Measurements from ENCODE around the gene PARP8. TPM values are rescaled to one million over a fixed set of nuclear protein-coding genes. Genes with fewer than 3 reads are reported as not detected.

The PARP8 gene
- polyA plus RNA-seq, 1 experiment, result 25.1 TPM

DNA sequence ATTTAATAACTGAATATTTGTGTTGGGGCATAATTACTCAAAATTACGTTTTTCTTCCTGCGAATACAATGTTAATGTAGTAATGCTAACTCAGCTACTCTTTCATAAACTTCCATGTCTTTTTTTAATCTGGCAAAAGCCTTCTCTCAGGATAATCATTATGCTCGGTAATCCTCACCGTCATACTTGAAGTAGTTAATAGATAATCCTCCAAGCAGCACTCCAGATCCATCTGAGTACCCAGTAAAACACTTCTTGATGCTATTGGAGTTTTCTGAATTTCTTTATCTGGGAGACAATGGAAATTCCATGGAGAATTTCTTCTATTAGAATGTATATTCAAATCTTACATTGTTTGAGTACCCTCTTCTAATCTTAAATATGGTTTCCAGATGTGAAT lies 34.3 kb downstream of the PARP8 start:
- POLR2A ChIA-PET, result no interaction called here
- no peak for TF ChIP-seq CTCF (IDR thresholded peaks at IDR 0.05; ENCODE audit: low read depth, low read length)
- Histone ChIP-seq H3K27me3 (ENCODE audit: control insufficient read depth, insufficient read depth, low read length) (no peaks in the 10 kb centered on the region), H3K9me3 (ENCODE audit: control insufficient read depth, insufficient read depth, low read length) (no peaks in the 10 kb centered on the region), H3K4me3 (ENCODE audit: low read depth, low read length) (no peak overlapping the region), H3K27ac (ENCODE audit: low read depth, low read length) (no peak overlapping the region)
- CTCF ChIA-PET, result no interaction called here
- DNase-seq (ENCODE audit: low read depth, low spot score), result no peak

DNA sequence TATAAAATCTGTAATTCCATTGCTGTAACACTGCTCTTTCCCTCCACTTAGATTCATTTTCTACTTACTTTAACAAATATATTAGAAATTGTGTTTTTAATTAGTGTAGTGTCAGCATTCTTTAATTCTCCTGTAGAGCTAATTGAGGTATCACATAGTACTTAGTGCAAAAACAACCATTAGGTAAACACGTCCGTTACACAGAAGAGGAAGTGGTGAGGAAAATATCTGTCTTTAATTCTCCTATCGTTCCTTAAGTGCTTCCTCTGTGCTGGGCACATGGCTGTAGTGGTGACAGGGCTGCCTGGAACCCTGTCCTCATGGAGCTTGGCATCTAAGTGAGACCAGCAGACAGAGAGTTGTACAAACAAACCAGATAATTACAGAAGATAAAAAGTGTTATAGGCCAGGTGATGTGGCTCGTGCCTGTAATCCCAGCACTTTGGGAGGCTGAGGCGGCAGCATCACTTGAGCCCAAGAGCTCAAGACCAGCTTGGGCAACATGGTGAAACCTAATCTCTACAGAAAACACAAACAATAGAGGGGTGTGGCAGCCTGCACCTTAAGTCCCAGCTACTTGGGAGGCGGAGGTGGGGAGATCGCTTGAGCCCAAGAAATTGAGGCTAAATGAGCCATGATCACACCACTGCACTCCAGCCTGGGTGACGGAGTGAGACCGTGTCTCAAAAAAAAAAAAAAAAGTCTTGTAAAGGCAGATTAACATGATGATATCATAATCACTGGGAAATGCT lies 36.4 kb downstream of the PARP8 start:
- no peak for TF ChIP-seq CTCF (IDR thresholded peaks at IDR 0.05; ENCODE audit: low read depth, low read length)

DNA sequence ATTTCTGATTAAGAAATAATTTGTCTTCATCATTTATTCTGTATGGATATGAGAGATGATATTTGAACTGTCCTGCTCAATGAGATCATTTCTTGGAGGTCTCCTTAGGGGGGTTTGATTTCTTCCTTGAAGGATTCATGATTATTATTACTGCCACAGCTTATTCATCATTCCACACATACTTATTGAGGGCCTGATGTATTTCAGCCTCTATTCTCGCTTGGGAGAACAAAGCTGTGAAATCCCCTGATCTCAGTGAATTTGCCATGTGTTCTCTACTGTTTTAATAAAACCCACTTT lies 36.9 kb downstream of the PARP8 start:
- Histone ChIP-seq H3K9me3 (ENCODE audit: control insufficient read depth, insufficient read depth, low read length) (no peaks in the 10 kb centered on the region), H3K27me3 (ENCODE audit: control insufficient read depth, insufficient read depth, low read length) (no peaks in the 10 kb centered on the region), H3K4me3 (ENCODE audit: low read depth, low read length) (no peak overlapping the region), H3K27ac (ENCODE audit: low read depth, low read length) (no peak overlapping the region)
- no peak for TF ChIP-seq CTCF (IDR thresholded peaks at IDR 0.05; ENCODE audit: low read depth, low read length)
- ChIA-PET CTCF (no interaction called here), POLR2A (no interaction called here)
- DNase-seq (ENCODE audit: low read depth, low spot score), result no peak

More for the DNA sequence above, 36.4 kb downstream of the PARP8 start:
- POLR2A ChIA-PET, result no interaction called here
- Histone ChIP-seq H3K4me3 (ENCODE audit: low read depth, low read length) (no peak overlapping the region), H3K27ac (ENCODE audit: low read depth, low read length) (no peak overlapping the region), H3K27me3 (ENCODE audit: control insufficient read depth, insufficient read depth, low read length) (no peaks in the 10 kb centered on the region), H3K9me3 (ENCODE audit: control insufficient read depth, insufficient read depth, low read length) (no peaks in the 10 kb centered on the region)
- CTCF ChIA-PET, result no interaction called here
- no peak for DNase-seq (ENCODE audit: low read depth, low spot score)

DNA sequence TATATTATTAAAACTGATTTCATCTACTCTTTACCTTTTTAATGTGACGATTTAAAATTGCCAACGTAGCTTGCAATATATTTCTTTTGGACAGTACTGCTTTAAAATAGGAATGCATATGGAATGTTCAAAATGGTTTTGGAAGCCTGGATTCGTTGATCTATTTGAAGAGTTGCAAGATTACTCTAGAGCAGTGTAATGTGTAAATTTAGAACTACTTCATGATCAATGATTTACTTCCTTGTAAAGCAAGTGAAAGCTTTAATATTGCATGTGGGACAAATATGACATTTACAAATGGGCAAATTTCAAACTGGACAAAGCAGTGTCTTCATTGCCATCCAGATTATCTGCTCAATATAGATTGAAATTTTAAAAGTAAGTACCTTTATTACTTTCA lies 38.3 kb downstream of the PARP8 start:
- Histone ChIP-seq H3K4me3 (ENCODE audit: low read depth, low read length) (no peak overlapping the region), H3K27ac (ENCODE audit: low read depth, low read length) (no peak overlapping the region), H3K27me3 (ENCODE audit: control insufficient read depth, insufficient read depth, low read length) (no peaks in the 10 kb centered on the region), H3K9me3 (ENCODE audit: control insufficient read depth, insufficient read depth, low read length) (no peaks in the 10 kb centered on the region)
- POLR2A ChIA-PET, result no interaction called here
- CTCF ChIA-PET, result no interaction called here
- TF ChIP-seq CTCF (IDR thresholded peaks at IDR 0.05; ENCODE audit: low read depth, low read length), result no peak
- DNase-seq (ENCODE audit: low read depth, low spot score), result no peak

GRCh38 chr5:50709471-50709870 lies 43.0 kb downstream of the PARP8 start:
- H3K27ac ChIP-seq (ENCODE audit: low read depth, low read length), result no peak overlapping the region
- H3K9me3 ChIP-seq (ENCODE audit: control insufficient read depth, insufficient read depth, low read length), result no peaks in the 10 kb centered on the region
- H3K4me3 ChIP-seq (ENCODE audit: low read depth, low read length), result no peak overlapping the region
- CTCF ChIA-PET, result no interaction called here
- no peak for TF ChIP-seq CTCF (IDR thresholded peaks at IDR 0.05; ENCODE audit: low read depth, low read length)
- DNase-seq (ENCODE audit: low read depth, low spot score), result no peak
- no peaks in the 10 kb centered on the region for H3K27me3 ChIP-seq (ENCODE audit: control insufficient read depth, insufficient read depth, low read length)
- POLR2A ChIA-PET, result no interaction called here
